Measurements from ENCODE around the gene TTC21A.

TTC21A gene

DNA sequence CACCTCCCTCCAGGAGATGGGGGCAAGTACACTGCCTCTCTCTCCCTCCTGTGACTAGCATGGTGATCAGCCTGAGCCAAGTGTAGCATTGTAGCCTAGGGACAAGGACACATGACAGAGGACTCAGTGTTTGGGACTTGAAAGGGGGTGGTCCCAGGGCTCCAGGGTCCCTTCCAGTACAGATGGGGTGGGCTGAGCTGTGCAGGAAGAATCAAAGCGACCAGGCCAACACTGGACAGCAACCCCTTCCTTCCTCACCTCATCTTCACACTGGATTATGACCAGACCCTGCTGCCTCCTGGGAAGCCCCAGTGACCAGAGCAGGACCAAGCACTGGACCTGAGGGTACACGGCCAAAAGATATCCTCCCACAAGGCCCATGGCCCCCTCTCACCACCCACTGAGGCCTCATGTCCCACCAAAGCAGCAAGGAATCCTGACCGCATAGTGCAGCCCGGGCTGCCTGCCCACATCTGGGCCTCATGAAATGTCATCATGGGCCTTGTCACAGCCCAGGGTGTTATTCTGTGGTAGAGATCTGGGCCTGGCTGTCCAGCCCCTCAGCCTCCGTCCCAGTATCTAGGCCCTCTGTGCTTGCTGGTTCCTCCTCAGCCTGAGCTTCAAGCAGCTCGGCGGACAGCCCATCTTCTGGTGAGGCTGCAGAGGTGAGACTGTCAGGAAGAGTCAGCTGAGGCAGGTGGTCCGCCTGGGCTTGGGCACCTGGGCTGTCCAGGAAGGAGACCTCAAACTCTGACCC, 9.6 kb upstream of the TTC21A start:
- DNase-seq (ENCODE audit: low read depth), result no peak

DNA sequence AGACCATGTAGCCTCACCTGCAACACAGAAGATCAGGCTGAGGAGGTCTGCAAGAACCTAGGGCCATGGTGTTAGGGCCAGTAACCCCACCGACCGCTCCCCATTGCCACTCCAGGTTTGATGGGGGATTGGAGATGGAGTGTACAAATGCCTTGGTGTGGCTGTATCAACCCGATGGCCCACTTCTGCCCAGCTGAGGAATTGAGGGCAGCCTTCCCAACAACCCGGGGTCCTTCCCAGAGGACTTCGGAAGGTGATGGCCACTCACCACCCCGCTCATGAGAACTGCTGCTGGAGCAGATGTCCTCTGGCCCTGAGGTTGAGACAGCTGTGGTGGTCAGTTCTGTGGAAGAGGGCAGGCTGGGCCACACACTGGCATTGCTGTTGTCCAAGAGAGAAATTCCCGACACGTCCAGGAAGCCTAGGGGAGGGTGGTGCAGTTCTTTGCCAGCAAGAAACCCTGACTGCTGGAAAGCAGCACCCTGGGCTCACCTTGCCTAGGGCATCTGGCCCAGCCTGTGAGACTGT, 8.9 kb upstream of the TTC21A start:
- DNase-seq (ENCODE audit: low read depth), result no peak

DNA sequence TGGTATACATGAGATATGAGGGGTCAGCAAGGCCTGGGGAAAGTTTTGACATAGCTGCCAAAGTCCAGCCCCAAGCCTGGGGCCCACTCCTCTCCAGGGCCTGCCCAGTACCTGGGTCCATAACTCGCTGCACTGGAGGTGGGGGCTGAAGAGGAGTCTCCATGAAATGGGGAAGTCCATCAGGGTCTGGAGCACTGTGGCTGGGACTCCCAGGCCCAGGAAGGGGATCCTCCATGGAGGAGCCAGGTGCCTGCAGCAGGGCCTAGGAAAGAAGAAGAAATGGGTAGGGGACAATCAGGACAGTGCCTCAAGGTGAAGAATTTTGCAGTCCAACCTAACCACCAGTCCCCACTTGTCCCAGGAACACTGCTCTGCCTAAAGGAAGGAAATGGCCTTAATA, 8.2 kb upstream of the TTC21A start:
- no peak for DNase-seq (ENCODE audit: low read depth)

DNA sequence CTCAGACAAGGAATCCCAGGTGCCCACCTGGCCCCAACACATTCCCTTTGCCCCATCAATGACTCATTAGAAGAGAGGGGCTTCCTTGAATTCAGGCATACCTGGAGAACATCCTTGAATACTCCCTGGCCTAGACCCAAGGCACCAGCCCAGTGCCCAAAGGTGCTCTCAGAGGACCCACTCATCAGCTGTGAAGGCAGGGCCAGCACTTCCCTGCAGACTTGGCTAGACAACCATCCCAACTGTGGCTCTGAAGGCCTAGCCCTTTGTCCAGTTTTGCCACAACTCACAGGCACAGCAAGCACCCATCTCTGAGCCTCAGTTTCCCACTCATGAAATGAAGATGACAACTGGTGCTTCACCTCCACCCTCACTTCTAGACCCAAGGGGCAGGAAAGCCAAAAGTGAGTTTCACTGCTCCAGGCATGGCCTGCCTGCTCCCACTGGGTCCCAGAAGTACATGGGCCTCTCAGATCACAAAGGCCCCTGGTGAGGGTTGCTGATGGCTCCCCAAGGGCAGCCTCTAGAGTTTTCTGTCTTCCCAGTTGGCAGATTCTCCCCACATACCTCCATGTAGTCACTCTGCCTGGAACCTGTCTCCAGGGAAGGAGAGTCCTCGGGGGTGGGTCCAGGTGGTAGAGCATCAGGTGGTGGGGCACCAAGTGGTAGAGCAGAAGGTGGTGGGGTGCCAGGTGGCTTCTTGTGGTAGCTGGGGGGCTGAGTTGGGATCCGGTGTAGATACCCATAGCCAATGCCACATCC, 7.6 kb upstream of the TTC21A start:
- DNase-seq (ENCODE audit: low read depth), result no peak

DNA sequence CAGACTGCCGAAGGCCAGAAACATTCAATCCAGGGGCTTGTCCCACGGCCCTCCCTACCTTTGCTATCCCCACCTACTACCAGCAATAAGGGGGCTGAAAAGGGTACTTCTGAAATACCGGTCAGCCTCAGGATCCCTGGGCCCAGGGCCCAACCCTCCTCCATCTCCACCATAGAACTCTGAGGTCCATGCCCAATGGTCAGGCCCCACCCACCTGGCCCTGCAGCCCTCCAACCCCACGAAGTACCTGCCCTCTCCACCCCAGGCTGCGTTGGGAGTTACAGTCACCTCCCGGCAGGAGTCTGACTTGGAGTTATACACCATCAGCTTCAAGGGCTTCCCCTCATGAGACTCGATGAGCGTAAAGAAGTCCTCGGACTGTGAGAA, 7.0 kb upstream of the TTC21A start:
- DNase-seq (ENCODE audit: low read depth), result no peak

DNA sequence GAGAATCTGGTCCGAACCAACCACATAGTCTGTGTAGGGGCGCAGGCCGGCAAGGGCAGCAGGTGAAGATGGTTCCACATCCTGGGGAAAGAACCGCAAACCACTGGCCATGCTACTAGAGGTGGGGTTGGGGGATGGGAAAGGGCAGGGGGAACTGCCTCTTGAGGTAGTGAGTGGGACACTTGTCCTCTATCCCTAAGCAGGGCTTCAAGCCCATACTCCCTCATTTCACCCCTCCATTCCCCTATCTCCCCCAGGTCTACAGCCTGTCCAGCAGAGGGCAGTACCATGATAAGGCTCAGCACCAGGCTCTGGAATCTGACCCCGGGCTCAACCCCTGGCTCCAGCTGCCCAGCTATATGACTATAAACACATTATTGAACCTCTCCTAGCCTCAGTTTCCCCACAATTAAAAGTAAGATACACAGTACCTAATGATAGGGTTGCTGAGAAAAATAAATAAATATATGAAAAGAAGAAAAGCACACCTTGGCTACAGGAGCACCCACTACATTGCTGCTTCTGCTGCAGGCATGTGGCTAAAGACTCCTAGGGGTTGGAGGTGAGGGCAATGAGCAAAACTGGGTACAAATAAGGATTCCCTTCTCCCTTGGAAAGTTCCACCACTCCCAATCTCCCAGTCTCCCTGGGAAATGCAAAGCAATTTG, 6.3 kb upstream of the TTC21A start:
- DNase-seq (ENCODE audit: low read depth), result peak; percentile 65

DNA sequence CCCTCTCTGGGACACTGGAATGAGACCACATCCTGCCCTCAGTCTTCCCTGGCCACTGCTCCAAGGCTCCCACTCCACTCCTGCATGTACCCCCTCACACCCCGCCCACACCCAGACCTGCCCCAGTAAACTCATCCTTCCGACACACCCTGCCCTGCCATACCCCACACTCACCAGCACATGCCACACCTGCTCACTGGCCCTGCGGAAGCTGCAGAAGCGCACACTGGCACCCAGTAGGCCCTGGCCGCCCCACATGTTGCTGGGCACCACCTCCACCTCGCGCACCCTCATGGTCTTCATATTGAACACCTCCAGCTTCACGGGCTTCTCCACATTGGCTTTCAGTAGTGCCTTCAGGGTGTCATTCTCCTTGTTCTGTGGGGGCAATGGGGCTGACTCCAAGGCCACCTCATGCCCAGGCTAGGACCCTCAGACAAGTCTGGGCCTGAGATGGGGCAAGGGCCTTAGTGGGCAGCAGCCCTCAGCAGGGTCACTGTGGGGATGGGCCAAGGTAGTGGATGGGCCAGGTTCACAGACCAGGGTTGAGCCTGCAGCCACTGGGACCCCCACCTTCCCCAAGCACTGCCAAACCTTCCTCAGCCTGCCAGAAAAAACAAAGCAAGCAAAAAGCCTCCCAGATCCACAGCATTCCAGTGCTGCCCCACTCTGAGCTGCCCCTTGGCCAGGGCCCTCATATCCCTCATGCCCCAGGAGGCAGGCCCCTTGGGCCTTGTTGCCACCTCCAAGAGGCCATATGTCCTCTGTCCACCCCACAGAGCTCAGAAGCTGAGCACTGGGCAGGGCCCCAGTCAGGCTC, 4.8 kb upstream of the TTC21A start:
- no peak for DNase-seq (ENCODE audit: low read depth)

DNA sequence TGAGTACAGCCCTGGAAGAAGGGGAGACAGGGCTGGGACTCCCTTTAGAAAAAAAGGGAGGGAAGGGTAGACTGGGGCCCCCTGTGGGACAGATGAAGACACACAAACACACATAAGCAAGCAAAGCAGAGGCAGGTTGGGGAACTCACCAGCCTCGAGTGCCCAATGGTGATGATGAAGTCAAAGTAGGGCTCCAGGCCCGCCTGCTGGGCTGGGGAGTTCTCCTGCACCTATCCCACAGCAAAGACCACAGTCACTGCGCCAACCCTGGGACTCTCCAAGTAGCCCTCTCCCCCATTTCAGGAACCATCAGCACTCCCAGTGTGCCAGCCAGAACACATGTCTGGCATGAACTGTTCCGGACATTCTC, 4.2 kb upstream of the TTC21A start:
- peak; percentile 6 for DNase-seq (ENCODE audit: low read depth)

- no peak for DNase-seq (ENCODE audit: low read depth)
These were observed 3.5 kb upstream of the TTC21A start for GRCh38 chr3:39103791-39104552.

DNA sequence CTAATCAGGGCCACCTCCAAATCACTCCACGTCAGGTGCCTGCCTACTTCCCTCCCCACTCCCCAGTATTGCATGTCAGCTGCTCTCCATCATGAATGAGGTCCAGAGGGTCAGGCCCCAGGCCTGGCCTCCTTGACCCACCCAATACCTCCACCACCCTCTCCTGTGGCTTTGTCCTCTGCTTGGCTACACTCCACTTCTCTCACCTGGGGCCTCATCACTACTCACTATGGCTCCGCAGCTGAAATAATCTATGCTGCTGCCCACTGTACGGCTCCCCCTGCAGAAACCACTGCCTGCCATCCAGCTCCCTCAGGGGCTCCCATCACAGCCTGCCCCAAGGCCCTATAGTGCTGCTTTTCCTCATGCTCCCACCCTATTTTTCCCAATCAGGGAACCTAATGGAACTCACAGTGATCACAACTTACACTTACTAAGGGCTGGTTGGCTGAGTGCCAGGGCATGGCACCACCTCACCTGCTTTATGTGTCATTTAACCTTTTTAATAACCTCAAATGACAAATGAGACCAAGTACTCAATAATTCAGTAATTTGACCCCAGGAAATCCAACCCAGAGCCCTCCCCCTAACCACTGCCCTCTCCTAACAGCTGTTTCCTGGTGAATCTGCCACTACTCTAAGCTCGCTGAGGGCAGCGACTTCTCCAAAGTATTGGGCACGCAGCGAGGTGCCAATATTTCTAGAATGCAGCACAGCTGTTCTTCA, 2.4 kb upstream of the TTC21A start:
- no peak for DNase-seq (ENCODE audit: low read depth)

GRCh38 chr3:39105687-39106063, 1.8 kb upstream of the TTC21A start:
- DNase-seq (ENCODE audit: low read depth), result no peak

GRCh38 chr3:39106281-39106811, 1.1 kb upstream of the TTC21A start:
- DNase-seq (ENCODE audit: low read depth), result peak; percentile 56

GRCh38 chr3:39106851-39107387, 561 bp upstream of the TTC21A start:
- DNase-seq (ENCODE audit: low read depth), result peak; percentile 64

- no peak for DNase-seq (ENCODE audit: low read depth)
These were observed 775 bp downstream of the TTC21A start for GRCh38 chr3:39108200-39108710.

DNA sequence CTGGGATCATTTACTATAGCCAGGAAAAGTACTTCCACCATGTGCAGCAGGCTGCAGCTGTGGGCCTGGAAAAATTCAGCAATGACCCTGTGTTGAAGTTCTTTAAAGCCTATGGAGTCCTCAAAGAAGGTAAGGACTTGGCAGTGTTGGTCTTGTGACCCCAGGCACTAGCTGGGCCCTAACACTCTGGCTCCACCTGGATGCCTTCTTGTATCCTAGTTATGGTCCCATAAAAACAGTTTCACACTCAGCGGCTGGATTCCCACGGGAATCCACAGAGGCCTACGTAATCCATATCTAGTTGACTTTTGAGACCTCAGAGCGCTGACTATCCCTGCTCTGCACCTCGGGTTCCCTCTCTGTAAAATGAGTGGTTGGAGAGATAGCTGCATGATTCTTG, 1.6 kb downstream of the TTC21A start:
- DNase-seq (ENCODE audit: low read depth), result no peak

DNA sequence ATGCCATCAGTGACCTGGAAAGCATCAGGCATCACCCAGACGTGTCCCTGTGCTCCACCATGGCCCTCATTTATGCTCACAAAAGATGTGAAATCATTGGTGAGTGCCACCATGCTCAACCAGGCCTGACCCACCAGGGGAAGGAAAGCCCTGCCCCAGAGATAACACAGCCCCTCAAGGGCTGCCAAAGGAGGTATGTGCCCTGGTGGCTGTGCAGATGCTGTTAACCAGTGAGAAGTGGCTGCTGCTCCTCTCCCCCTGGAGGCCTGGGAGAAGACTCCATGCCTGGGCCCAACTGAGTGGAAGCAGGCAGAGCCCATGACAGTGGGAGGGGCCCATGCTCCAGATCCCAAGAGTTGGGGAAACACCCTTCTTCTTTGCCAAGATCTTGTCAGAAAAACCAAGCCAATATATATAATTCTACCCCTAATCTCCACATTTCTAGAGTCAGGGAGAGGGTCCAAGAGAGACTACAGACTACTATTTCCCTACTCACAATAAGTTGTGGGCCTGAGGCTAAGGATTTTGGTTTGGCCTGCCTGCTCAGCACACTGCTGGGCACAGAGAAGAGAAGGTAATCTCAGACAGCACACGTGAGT, 2.7 kb downstream of the TTC21A start:
- DNase-seq (ENCODE audit: low read depth), result peak; percentile 13

DNA sequence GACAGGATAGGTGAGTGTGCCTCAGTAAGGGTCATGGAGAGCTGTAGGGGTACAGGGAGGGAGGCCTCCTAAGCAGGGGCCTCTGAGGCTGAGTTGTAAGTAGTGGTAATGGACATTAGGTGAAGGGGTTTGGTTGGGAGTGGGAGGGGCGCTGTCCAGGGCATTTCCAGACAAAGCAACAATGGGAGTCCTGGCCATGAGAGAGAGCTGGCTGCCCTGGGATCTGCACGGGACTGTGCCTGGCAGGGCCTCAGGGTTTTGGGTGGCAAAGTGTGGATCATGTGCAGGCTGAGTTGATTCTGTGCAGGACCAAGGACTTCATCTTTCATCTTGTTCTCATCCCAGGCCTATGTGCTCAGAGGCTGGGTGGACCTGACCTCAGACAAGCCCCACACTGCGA, 4.6 kb downstream of the TTC21A start:
- DNase-seq (ENCODE audit: low read depth), result no peak

DNA sequence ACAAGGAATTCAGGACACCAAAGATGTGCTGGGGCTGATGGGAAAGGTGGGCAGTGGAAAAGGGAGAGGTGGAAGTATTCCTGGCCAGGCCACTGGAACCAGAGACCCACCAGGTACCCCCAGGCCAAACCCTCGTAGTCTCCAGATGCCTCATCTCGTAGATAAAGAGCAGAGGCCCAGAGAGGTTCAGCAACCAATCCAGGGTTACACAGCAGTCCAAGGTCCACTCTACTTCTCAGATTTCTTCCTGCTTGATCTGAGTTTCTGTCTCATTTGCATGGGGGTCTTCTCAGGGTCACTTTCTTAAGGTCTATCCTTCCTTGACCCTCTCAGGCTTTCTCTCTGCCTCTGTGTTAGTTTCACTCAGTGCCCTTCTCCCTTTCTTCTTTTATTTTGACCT, 5.1 kb downstream of the TTC21A start:
- no peak for DNase-seq (ENCODE audit: low read depth)

GRCh38 chr3:39113291-39113690, 5.8 kb downstream of the TTC21A start:
- no peak for DNase-seq (ENCODE audit: low read depth)
